ENCODE data around the gene CENPH. TPM values are rescaled to one million over a fixed set of nuclear protein-coding genes. Genes with fewer than 3 reads are reported as not detected.

Gene CENPH
- total and polyA plus RNA-seq, 2 of the 13 experiments (the other 11 are each of a cell fraction or from before 2014, with no cell fraction given) = 11.2 to 28.8 TPM

DNA sequence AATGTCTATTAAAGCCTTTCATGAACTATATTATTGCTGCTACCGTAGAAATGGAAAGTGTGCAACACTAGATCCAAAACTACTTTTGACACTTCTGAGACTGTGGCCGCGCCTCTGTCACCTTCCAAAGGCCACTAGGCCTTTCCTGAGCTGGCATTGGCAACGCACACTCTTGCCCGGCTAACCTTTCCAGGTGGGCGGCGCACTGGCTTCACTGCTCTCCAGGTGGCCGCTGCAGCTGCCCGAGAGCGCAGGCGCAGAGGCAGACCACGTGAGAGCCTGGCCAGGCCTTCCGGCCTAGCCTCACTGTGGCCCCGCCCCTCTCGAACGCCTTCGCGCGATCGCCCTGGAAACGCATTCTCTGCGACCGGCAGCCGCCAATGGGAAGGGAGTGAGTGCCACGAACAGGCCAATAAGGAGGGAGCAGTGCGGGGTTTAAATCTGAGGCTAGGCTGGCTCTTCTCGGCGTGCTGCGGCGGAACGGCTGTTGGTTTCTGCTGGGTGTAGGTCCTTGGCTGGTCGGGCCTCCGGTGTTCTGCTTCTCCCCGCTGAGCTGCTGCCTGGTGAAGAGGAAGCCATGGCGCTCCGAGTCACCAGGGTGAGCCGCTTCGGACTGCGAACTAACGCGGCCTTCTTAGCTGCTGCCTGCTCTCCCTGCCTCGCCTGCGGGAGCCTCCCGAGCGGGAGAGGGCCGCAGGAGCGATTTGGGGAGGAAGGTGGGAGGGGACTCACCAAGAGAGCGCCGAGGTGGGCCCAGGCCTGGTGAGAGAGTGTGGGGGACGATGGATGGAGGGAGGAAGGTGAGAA is 22.5 kb upstream of the CENPH start, which contains the start of gene CCNB1 (continued):
- TF ChIP-seq, protein P1, sequence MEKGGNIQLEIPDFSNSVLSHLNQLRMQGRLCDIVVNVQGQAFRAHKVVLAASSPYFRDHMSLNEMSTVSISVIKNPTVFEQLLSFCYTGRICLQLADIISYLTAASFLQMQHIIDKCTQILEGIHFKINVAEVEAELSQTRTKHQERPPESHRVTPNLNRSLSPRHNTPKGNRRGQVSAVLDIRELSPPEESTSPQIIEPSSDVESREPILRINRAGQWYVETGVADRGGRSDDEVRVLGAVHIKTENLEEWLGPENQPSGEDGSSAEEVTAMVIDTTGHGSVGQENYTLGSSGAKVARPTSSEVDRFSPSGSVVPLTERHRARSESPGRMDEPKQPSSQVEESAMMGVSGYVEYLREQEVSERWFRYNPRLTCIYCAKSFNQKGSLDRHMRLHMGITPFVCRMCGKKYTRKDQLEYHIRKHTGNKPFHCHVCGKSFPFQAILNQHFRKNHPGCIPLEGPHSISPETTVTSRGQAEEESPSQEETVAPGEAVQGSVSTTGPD (CRISPR knock-in tag; IDR thresholded peaks at IDR 0.05) = peak; percentile 47; the same call in 1 of the 2 replicates
- peak; percentile 90; the same call in 1 of the 2 replicates for TF ChIP-seq ZIK1 (CRISPR knock-in tag; IDR thresholded peaks at IDR 0.05; ENCODE audit: borderline replicate concordance, low read depth)
- peak; percentile 100 for TF ChIP-seq FOXM1 (CRISPR knock-in tag; IDR thresholded peaks at IDR 0.05)
- TF ChIP-seq ZNF792 (CRISPR knock-in tag; IDR thresholded peaks at IDR 0.05) = peak; percentile 38
- peak; percentile 79; the same call in 1 of the 2 replicates for TF ChIP-seq ZFP90 (CRISPR knock-in tag; IDR thresholded peaks at IDR 0.05; ENCODE audit: borderline replicate concordance)
- TF ChIP-seq PCBP2 (optimal IDR thresholded peaks at IDR 0.05; ENCODE audit: low read depth, low read length, poor library complexity, severe bottlenecking) = no peak
- no peak; the same call in 1 of the 2 replicates for TF ChIP-seq GATA4 (IDR thresholded peaks at IDR 0.05; ENCODE audit: borderline replicate concordance, low read depth)
- no peak for TF ChIP-seq SOX6 (IDR thresholded peaks at IDR 0.05)
- no peak; the same call in 1 of the 2 replicates for TF ChIP-seq SOX6 (CRISPR knock-in tag; IDR thresholded peaks at IDR 0.05)
- TF ChIP-seq NR1H2 (CRISPR knock-in tag; IDR thresholded peaks at IDR 0.05; ENCODE audit: borderline replicate concordance, low read depth) = no peak
- peak; percentile 32; the same call in 1 of the 2 replicates for TF ChIP-seq MEIS2 (CRISPR knock-in tag; IDR thresholded peaks at IDR 0.05)
- TF ChIP-seq, protein P2, sequence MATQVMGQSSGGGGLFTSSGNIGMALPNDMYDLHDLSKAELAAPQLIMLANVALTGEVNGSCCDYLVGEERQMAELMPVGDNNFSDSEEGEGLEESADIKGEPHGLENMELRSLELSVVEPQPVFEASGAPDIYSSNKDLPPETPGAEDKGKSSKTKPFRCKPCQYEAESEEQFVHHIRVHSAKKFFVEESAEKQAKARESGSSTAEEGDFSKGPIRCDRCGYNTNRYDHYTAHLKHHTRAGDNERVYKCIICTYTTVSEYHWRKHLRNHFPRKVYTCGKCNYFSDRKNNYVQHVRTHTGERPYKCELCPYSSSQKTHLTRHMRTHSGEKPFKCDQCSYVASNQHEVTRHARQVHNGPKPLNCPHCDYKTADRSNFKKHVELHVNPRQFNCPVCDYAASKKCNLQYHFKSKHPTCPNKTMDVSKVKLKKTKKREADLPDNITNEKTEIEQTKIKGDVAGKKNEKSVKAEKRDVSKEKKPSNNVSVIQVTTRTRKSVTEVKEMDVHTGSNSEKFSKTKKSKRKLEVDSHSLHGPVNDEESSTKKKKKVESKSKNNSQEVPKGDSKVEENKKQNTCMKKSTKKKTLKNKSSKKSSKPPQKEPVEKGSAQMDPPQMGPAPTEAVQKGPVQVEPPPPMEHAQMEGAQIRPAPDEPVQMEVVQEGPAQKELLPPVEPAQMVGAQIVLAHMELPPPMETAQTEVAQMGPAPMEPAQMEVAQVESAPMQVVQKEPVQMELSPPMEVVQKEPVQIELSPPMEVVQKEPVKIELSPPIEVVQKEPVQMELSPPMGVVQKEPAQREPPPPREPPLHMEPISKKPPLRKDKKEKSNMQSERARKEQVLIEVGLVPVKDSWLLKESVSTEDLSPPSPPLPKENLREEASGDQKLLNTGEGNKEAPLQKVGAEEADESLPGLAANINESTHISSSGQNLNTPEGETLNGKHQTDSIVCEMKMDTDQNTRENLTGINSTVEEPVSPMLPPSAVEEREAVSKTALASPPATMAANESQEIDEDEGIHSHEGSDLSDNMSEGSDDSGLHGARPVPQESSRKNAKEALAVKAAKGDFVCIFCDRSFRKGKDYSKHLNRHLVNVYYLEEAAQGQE (IDR thresholded peaks at IDR 0.05; ENCODE audit: borderline replicate concordance in 1 of 2, low read depth in 1 of 2, low read length in 2 of 2) = no peak
- peak; percentile 81 for TF ChIP-seq AGO2 (optimal IDR thresholded peaks at IDR 0.05; ENCODE audit: low read depth, low read length)
- peak; percentile 12; the same call in 1 of the 2 replicates for TF ChIP-seq NCOA2 (CRISPR knock-in tag; IDR thresholded peaks at IDR 0.05)
- no peak for TF ChIP-seq EZH2 (conservative IDR thresholded peaks at IDR 0.05; ENCODE audit: low read depth, low read length)
- TF ChIP-seq U2AF1 (optimal IDR thresholded peaks at IDR 0.05; ENCODE audit: low read depth, low read length) = peak; percentile 37
- no peak for TF ChIP-seq ZNF766 (CRISPR knock-in tag; IDR thresholded peaks at IDR 0.05; ENCODE audit: borderline replicate concordance)
- no peak; the same call in none of the 2 replicates for TF ChIP-seq ZNF564 (CRISPR knock-in tag; IDR thresholded peaks at IDR 0.05)
- TF ChIP-seq ZHX1 (CRISPR knock-in tag; IDR thresholded peaks at IDR 0.05; ENCODE audit: low read depth) = peak; percentile 75
- no peak for TF ChIP-seq ZNF3 (CRISPR knock-in tag; IDR thresholded peaks at IDR 0.05)
- TF ChIP-seq PRMT3 (CRISPR knock-in tag; IDR thresholded peaks at IDR 0.05; ENCODE audit: borderline replicate concordance, low read depth) = no peak
- TF ChIP-seq SP2 (CRISPR knock-in tag; IDR thresholded peaks at IDR 0.05) = peak; percentile 42; the same call in 1 of the 2 replicates

Data from HepG2 (cell line).